HL-60 (cell line): ENCODE data around the gene YIPF4.

Source experiments
- DNase-seq, 2 experiments: peaks; one replicate each; pipeline ENCODE4 v3.0.0-alpha.2; 2010 to 2020; ENCODE audit warnings: low read depth in 1 of 2, low spot score in 1 of 2
- H3K27ac ChIP-seq: fragments of 250-450 bp; sonication (Bioruptor Pico); replicated peaks from 2 replicates; pipeline ENCODE4 v1.5.1; 2020; ENCODE audit warnings: mild to moderate bottlenecking, moderate library complexity
- H3K27me3 ChIP-seq: fragments of 250-450 bp; sonication (Bioruptor Pico); 2 replicates; pipeline ENCODE4 v1.5.1; 2021; ENCODE audit warnings: mild to moderate bottlenecking, moderate library complexity; ENCODE audit not compliant: insufficient read depth, poor library complexity, severe bottlenecking
- H3K4me3 ChIP-seq: replicated peaks from 2 replicates; pipeline ENCODE4 v1.5.1; 2011; ENCODE audit warnings: mild to moderate bottlenecking, control low read depth, low read length; ENCODE audit not compliant: insufficient read depth
- CTCF ChIP-seq: IDR thresholded peaks from one replicate; pipeline ENCODE4 v1.5.1; 2011; ENCODE audit warnings: low read length, control low read depth, inconsistent platforms; ENCODE audit not compliant: insufficient read depth
- GABPA ChIP-seq: IDR thresholded peaks from 2 replicates; pipeline ENCODE4 v1.6.1; 2012; ENCODE audit warnings: low read depth
- POLR2AphosphoS5 ChIP-seq: IDR thresholded peaks from 2 replicates; pipeline ENCODE4 v1.6.1; 2012; ENCODE audit warnings: low read depth
- REST ChIP-seq: IDR thresholded peaks from 2 replicates; pipeline ENCODE4 v1.6.1; 2012; ENCODE audit warnings: low read depth; ENCODE audit not compliant: insufficient replicate concordance
- SPI1 ChIP-seq: IDR thresholded peaks from 2 replicates; pipeline ENCODE4 v1.6.1; 2012; ENCODE audit warnings: low read depth, mild to moderate bottlenecking, borderline replicate concordance

The YIPF4 gene

GRCh38 chr2:32231959-32232358 lies 45.7 kb upstream of the YIPF4 start:
- Histone ChIP-seq H3K27me3 (no peaks in the 10 kb centered on the region), H3K27ac (no peak overlapping the region), H3K4me3 (no peak overlapping the region)
- DNase-seq: no peak
- TF ChIP-seq CTCF (no peak), SPI1 (no peak), POLR2AphosphoS5 (no peak), REST (no peak), GABPA (no peak)

- Histone ChIP-seq H3K27me3 (no peaks in the 10 kb centered on the region), H3K4me3 (no peak overlapping the region), H3K27ac (no peak overlapping the region)
- TF ChIP-seq CTCF (no peak), GABPA (no peak), SPI1 (no peak), POLR2AphosphoS5 (no peak), REST (no peak)
- no peak for DNase-seq
Measured at GRCh38 chr2:32235315-32235714, 42.4 kb upstream of the YIPF4 start.

- TF ChIP-seq POLR2AphosphoS5 (no peak), REST (no peak), CTCF (no peak)
- no peak for DNase-seq
- Histone ChIP-seq H3K27ac (no peak overlapping the region), H3K4me3 (no peak overlapping the region), H3K27me3 (no peaks in the 10 kb centered on the region)
Measured at GRCh38 chr2:32237488-32237887, 40.2 kb upstream of the YIPF4 start.
